HepG2 (cell line): ENCODE data around the gene ATP6V1D. TPM values are rescaled to one million over a fixed set of nuclear protein-coding genes. Genes with fewer than 3 reads are reported as not detected.

Source experiments
- ATAD3A ChIP-seq: sonication (generic); formaldehyde crosslinking; IDR thresholded peaks from 2 replicates; pipeline ENCODE4 v1.4.0; 2020; ENCODE audit warnings: missing genetic modification reagents
- CREB1 ChIP-seq, 2 experiments: fragments of 450-650 bp in 1 of 2; IDR thresholded peaks; 2 replicates each; pipeline ENCODE4 v1.6.1; 2016 to 2017; ENCODE audit warnings: control low read depth in 1 of 2, mild to moderate bottlenecking in 1 of 2, missing compliant biosample characterization in 1 of 2, missing genetic modification characterization in 1 of 2
- ELF3 ChIP-seq: IDR thresholded peaks from 2 replicates; pipeline ENCODE4 v1.6.1; 2016; ENCODE audit warnings: missing genetic modification reagents, missing compliant biosample characterization
- ESRRA ChIP-seq: sonication (generic); formaldehyde crosslinking; IDR thresholded peaks from 2 replicates; pipeline ENCODE4 v1.5.1; 2020; ENCODE audit warnings: mild to moderate bottlenecking, low read depth, missing genetic modification reagents
- HDAC2 ChIP-seq: sonication (generic); formaldehyde crosslinking; IDR thresholded peaks from 2 replicates; pipeline ENCODE4 v1.4.0; 2020; ENCODE audit warnings: missing genetic modification reagents
- IRF1 ChIP-seq: sonication (generic); formaldehyde crosslinking; IDR thresholded peaks from 2 replicates; pipeline ENCODE4 v1.4.0; 2020; ENCODE audit warnings: low read depth, mild to moderate bottlenecking, missing genetic modification reagents
- KAT8 ChIP-seq: IDR thresholded peaks from 2 replicates; pipeline ENCODE4 v1.6.1; 2016; ENCODE audit warnings: missing genetic modification reagents, missing compliant biosample characterization
- KLF12 ChIP-seq: sonication (generic); formaldehyde crosslinking; IDR thresholded peaks from 2 replicates; pipeline ENCODE4 v1.4.0; 2020; ENCODE audit warnings: missing genetic modification reagents, borderline replicate concordance
- POGK ChIP-seq: sonication (generic); formaldehyde crosslinking; conservative IDR thresholded peaks from 2 replicates; pipeline ENCODE4 v1.8.0; 2022; ENCODE audit warnings: mild to moderate bottlenecking, moderate library complexity, missing genetic modification reagents
- SP1 ChIP-seq, 2 experiments: fragments of 450-650 bp in 1 of 2; sonication (generic) in 1 of 2; formaldehyde crosslinking in 1 of 2; IDR thresholded peaks; 2 replicates each; pipeline versions ENCODE4 v1.4.0 to v1.6.1; 2016 to 2020; ENCODE audit warnings: missing genetic modification reagents in 1 of 2
- STAT6 ChIP-seq: sonication (generic); formaldehyde crosslinking; IDR thresholded peaks from 2 replicates; pipeline ENCODE4 v1.4.0; 2020; ENCODE audit warnings: missing genetic modification reagents, mild to moderate bottlenecking, borderline replicate concordance
- TBX2 ChIP-seq: sonication (generic); formaldehyde crosslinking; IDR thresholded peaks from 2 replicates; pipeline ENCODE4 v1.5.0; 2020; ENCODE audit warnings: missing genetic modification reagents, mild to moderate bottlenecking, borderline replicate concordance
- ZBTB10 ChIP-seq: sonication (generic); formaldehyde crosslinking; IDR thresholded peaks from 2 replicates; pipeline ENCODE4 v1.4.0; 2020; ENCODE audit warnings: missing genetic modification reagents, borderline replicate concordance
- ZFY ChIP-seq: sonication (generic); formaldehyde crosslinking; IDR thresholded peaks from 2 replicates; pipeline ENCODE4 v1.4.0; 2020; ENCODE audit warnings: missing genetic modification reagents
- ZNF383 ChIP-seq: sonication (generic); formaldehyde crosslinking; IDR thresholded peaks from 2 replicates; pipeline ENCODE4 v1.4.0; 2020; ENCODE audit warnings: missing genetic modification reagents, mild to moderate bottlenecking, borderline replicate concordance
- ZNF530 ChIP-seq: sonication (generic); formaldehyde crosslinking; IDR thresholded peaks from 2 replicates; pipeline ENCODE4 v1.5.0; 2020; ENCODE audit warnings: low read depth, mild to moderate bottlenecking, missing genetic modification reagents
- ZNF547 ChIP-seq: sonication (generic); formaldehyde crosslinking; IDR thresholded peaks from 2 replicates; pipeline ENCODE4 v1.5.1; 2020; ENCODE audit warnings: mild to moderate bottlenecking, missing genetic modification reagents
- ZNF747 ChIP-seq: sonication (generic); formaldehyde crosslinking; IDR thresholded peaks from 2 replicates; pipeline ENCODE4 v1.8.1; 2023; ENCODE audit warnings: missing genetic modification reagents, mild to moderate bottlenecking, borderline replicate concordance
- polyA plus RNA-seq, 8 experiments: library from polyadenylated mRNA; depleted of rRNA in 3 of 8; stranded (reverse) in 7 of 8; unstranded in 1 of 8; fragments of >200 nt; fragmentation: Illumina TruSeq in 4 of 8; extraction: Trizol in 4 of 8; gene quantifications; 2 replicates each; pipeline versions ENCODE4 v1.2.1 to v1.2.3, GENCODE V29; 2011 to 2016; ENCODE audit warnings: low read depth in 4 of 8, missing spikeins in 1 of 8, mixed read lengths in 1 of 8; ENCODE audit not compliant: insufficient read depth in 1 of 8
- total RNA-seq, 5 experiments: library from RNA; depleted of rRNA; stranded (reverse); fragments of >200 nt; fragmentation: Illumina TruSeq; extraction: Trizol; gene quantifications; 2 replicates each; pipeline ENCODE4 v1.2.3, GENCODE V29; 2016; ENCODE audit warnings: low read depth in 1 of 5

The ATP6V1D gene
- total and polyA plus RNA-seq, 2 of the 13 experiments (the other 11 are each of a cell fraction or from before 2014, with no cell fraction given): 16.8 to 53.9 TPM

- peak; percentile 81; the same call in 1 of the 2 replicates for TF ChIP-seq STAT6 (CRISPR knock-in tag)
- TF ChIP-seq ZFY (CRISPR knock-in tag): peak; percentile 91
- peak; percentile 50 for TF ChIP-seq HDAC2
- no peak for TF ChIP-seq ATAD3A
- peak; percentile 74 for TF ChIP-seq CREB1 (IDR thresholded peaks at IDR 0.05)
- TF ChIP-seq CREB1 (CRISPR knock-in tag; IDR thresholded peaks at IDR 0.05): peak; percentile 93
- TF ChIP-seq ZBTB10 (CRISPR knock-in tag): no peak
- TF ChIP-seq IRF1 (CRISPR knock-in tag): no peak
- peak; percentile 95; the same call in 1 of the 2 replicates for TF ChIP-seq KLF12
- peak; percentile 13; the same call in 1 of the 2 replicates for TF ChIP-seq POGK (CRISPR knock-in tag)
- TF ChIP-seq ESRRA (CRISPR knock-in tag): 0 out of 2 replicates have a peak, but pooled peaks have one; percentile 62
- TF ChIP-seq ZNF547 (CRISPR knock-in tag): peak; percentile 48; the same call in 1 of the 2 replicates
- peak; percentile 97 for TF ChIP-seq KAT8
- peak; percentile 91 for TF ChIP-seq TBX2 (CRISPR knock-in tag)
- TF ChIP-seq ZNF747 (CRISPR knock-in tag): peak; percentile 76; the same call in 1 of the 2 replicates
- TF ChIP-seq SP1 (IDR thresholded peaks at IDR 0.05): no peak
- TF ChIP-seq SP1 (CRISPR knock-in tag; IDR thresholded peaks at IDR 0.05): peak; percentile 48; the same call in 1 of the 2 replicates
- TF ChIP-seq ZNF530: no peak
- TF ChIP-seq ZNF383 (CRISPR knock-in tag): no peak
- TF ChIP-seq ELF3: peak; percentile 76
Observed at GRCh38 chr14:67359775-67360469, at the start of gene ATP6V1D, which contains the start of gene EIF2S1 (continued).
